Kasumi-1 (cell line): ENCODE data around the gene PKMYT1.
"Not testable (repeated sequence)": the region's sequence is repeated elsewhere in the genome, so short reads cannot be mapped to it uniquely, and the experiment has no call there.

Experiments used
- DNase-seq, 2 experiments: peaks; one replicate each; lab custom pipeline; 2025; lab: John Stamatoyannopoulos, UW

The PKMYT1 gene

DNA sequence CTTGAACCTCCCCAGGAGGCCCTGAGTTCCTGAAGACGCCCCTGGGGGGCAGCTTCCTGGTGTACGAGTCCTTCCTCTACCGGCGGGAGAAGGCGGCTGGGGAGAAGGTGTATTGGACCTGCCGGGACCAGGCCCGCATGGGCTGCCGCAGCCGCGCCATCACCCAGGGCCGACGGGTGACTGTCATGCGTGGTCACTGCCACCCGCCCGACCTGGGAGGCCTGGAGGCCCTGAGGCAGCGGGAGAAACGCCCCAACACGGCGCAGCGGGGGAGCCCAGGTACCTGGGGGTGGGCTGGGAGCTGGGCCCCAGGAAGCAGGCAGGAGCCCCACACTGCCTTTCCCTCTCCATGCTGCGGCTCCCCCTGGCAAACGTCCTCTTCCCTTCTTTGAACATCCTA, 46.5 kb downstream of the PKMYT1 start:
- DNase-seq: no peak

DNA sequence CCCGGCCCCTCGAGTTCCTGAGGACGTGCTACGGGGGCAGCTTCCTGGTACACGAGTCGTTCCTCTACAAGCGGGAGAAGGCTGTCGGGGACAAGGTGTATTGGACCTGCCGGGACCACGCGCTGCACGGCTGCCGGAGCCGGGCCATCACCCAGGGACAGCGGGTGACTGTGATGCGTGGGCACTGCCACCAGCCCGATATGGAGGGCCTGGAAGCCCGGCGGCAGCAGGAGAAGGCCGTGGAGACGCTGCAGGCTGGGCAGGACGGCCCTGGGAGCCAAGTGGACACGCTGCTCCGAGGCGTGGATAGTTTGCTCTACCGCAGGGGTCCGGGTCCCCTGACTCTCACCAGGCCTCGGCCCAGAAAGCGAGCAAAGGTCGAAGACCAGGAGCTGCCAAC, 47.1 kb downstream of the PKMYT1 start:
- no peak for DNase-seq

GRCh38 chr16:2931231-2931914, 48.9 kb downstream of the PKMYT1 start:
- DNase-seq: not testable (repeated sequence)

DNA sequence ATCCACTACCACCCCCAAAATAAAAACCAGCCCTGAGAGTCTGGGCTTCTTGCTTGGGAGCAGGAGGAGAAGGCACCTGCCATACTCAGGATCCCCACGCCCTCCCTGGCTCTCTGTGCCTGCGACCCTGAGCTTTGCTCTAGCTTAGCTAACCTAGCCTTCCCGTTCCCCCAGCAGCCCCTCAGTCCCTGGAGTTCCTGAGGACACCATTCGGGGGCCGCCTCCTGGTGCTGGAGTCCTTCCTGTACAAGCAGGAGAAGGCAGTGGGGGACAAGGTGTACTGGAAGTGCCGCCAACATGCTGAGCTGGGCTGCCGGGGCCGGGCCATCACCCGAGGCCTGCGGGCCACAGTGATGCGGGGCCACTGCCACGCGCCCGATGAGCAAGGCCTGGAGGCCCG, 50.0 kb downstream of the PKMYT1 start:
- DNase-seq: no peak

DNA sequence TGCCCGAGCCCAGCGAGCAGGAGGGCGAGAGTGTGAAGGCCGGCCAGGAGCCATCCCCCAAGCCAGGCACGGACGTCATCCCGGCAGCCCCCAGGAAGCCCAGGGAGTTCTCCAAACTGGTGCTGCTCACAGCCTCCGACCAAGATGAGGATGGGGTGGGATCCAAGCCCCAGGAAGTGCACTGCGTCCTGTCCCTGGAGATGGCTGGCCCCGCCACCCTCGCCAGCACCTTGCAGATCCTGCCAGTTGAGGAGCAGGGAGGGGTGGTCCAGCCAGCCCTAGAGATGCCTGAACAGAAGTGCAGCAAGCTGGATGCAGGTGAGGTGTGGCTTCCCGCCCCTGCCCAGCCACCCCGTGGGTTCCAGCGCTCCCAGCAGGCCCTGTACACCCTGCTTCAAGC, 50.6 kb downstream of the PKMYT1 start:
- no peak for DNase-seq

DNA sequence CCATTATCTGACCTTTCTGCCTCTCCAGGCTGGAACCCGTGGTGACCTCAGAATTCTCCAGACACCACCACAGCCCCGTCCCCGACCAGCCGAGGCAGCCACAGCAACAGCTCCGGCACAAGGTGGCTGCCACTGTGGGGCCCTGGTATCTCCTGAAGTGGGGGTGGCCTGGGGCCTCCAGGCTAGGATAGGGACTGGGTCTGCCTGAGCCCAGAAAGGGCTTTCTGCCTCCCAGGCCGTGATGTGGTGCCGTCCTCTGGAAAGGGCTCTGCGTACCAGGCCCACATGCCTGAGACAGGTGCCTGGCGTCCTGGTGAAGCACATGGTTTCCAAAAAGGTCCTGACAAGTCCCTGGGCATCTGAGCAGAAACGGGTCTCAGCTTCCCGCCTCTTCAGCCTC, 51.5 kb downstream of the PKMYT1 start:
- DNase-seq: no peak

GRCh38 chr16:2928151-2928550, 52.1 kb downstream of the PKMYT1 start:
- not testable (repeated sequence) for DNase-seq

GRCh38 chr16:2927010-2927646, 53.1 kb downstream of the PKMYT1 start:
- peak; percentile 51 to 66 for DNase-seq

DNA sequence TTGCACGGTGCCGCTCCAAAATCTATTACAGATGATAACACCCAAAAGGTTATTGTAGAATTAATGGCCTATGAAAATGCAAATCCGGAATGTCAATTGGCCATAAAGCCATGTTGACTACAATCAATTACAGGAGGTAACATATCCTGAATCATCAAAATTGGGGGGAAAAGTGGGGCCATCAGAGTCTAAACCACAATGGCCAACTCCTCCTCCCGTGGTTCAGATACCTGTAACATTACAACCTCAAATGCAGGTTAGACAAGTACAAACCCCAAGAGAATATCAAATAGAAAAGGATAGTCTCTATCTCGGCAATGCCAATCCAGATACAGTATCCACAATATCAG, 53.6 kb downstream of the PKMYT1 start:
- DNase-seq: no peak

GRCh38 chr16:2925951-2926649, 54.1 kb downstream of the PKMYT1 start:
- DNase-seq: no peak

DNA sequence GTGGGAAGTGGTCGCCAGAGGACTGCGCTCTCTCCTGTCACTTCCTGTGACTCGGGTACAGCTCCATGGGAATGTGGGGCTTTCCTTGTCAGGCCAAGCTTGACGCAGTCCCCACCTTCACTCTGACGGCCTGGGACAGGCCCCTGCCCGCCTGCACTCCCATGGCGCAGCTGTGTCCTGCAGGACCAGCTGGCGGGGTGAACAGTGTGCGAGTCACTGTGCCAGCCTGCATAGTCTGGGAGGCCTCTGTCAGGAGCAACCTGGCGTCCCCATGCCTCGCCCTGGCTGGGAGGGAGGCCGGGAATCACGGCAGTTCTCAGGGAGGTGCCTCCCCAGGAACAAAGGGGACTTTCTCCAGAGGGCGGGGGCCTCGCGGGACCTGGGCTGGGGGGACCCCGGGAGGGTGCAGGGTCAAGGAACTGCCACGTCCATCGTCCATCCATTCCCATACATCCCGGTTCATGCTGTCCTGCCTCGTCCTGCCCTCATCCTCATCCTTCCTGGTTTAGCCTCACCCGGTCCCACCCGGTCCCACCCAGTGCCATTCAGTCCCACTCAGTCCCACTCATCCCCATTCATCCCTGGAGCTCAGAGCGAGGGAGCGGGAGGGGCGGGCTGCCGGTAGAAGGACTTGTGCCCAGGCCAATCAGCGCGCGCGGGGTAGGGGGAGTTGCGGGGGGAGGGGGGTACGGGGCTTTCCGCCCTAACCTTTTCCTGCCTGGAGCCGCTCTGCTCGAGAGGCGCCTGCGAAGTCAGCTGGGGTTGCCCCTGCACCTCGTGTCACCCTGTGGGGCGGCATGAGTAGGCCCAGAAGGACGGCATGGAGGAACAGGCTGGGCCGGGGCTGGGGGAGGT, 55.1 kb downstream of the PKMYT1 start:
- DNase-seq: no peak

DNA sequence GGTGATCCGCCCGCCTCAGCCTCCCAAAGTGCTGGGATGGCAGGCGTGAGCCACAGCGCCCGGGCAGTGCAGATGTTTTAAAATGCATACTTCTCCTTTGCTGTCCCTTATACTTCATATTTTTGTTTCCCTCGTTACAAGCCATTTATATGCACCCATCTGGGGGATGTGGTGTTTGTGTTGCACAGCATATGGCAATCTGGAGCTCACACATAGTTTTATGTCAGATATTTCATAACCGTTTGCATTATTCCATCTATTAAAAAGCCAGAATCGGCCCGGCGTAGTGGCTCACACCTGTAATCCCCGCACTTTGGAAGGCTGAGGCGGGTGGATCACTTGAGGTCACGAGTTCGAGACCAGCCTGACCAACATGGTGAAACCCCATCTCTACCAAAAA, 56.8 kb downstream of the PKMYT1 start:
- no peak for DNase-seq
